Spleen (tissue), 7 donors: ENCODE data around the gene STXBP4.

Source experiments
- POLR2AphosphoS5 ChIP-seq, 3 donors: sonication (generic); formaldehyde crosslinking; IDR thresholded peaks; one replicate each; pipeline ENCODE4 v1.5.1; 2017; ENCODE audit warnings: antibody characterized with exemption in 3 of 3
- TF ChIP-seq, protein P1 (sequence below), 11 experiments: fragments of 200-600 bp in 7 of 11; fragments of 450-650 bp in 4 of 11; sonication (generic) in 4 of 11; IDR thresholded peaks in 8 of 11; conservative IDR thresholded peaks in 3 of 11; 1 replicate in 7 of 11; 2 replicates in 4 of 11; pipeline versions ENCODE4 v1.4.0 to v1.8.0; 2016 to 2021; ENCODE audit warnings: antibody characterized with exemption in 11 of 11, inconsistent platforms in 4 of 11, mild to moderate bottlenecking in 1 of 11
- donor health status: DM: no; HTN: no; CAD: no; lungs with moderate emphysema.
- donor health status: DM: no; HTN: no; CAD: no.
- donor health status: DM: no; HTN: no; CAD: no.

DNA sequence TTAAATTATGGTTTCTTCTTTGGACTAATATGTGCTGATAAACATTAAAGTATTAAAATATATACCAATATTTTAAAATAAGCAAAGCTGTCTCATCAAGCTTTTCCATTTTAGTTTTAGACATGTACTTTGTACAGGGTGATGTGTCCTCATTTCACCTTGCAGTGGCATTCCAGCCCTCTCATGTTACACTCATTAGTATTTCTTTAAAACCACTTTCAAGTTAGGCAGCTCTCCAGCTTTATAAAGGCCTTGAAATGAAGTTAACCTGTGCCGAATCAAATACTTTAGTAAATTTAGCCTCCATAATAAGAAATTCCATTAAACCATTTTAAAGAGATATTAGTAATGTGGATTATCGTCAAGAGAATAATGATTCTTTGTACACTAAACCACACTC, 188.6 kb downstream of the STXBP4 start:
- no peak for TF ChIP-seq POLR2AphosphoS5 (IDR thresholded peaks at IDR 0.05)
- TF ChIP-seq, protein P1, sequence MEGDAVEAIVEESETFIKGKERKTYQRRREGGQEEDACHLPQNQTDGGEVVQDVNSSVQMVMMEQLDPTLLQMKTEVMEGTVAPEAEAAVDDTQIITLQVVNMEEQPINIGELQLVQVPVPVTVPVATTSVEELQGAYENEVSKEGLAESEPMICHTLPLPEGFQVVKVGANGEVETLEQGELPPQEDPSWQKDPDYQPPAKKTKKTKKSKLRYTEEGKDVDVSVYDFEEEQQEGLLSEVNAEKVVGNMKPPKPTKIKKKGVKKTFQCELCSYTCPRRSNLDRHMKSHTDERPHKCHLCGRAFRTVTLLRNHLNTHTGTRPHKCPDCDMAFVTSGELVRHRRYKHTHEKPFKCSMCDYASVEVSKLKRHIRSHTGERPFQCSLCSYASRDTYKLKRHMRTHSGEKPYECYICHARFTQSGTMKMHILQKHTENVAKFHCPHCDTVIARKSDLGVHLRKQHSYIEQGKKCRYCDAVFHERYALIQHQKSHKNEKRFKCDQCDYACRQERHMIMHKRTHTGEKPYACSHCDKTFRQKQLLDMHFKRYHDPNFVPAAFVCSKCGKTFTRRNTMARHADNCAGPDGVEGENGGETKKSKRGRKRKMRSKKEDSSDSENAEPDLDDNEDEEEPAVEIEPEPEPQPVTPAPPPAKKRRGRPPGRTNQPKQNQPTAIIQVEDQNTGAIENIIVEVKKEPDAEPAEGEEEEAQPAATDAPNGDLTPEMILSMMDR (IDR thresholded peaks at IDR 0.05 in 8 of 11, conservative IDR thresholded peaks at IDR 0.05 in 3 of 11), result no peak
